ENCODE measurements around the gene NDUFB3.

Gene NDUFB3

DNA sequence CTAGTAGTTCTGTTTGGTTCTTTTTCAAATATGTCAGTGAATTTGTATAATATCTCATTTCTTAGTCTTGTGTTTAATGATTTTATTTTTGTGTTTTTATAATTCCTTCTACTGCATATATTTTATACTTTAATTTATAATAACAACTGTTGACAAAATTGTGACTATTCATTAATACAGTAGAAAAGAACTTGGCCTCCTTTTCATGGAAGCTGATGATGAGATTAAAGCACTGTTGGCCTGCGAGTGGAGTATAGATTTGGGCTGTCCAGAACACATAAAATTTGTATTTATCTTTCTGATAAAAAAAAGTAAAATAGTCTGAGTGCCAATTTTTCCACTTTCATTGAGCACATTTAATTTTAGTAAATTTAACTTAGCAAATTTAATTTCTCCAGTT, 56.2 kb downstream of the NDUFB3 start:
- TF ChIP-seq SIN3A (IDR thresholded peaks at IDR 0.05; ENCODE audit: borderline replicate concordance, insufficient read depth, low read length): no peak
- TF ChIP-seq POLR2AphosphoS5 (IDR thresholded peaks at IDR 0.05; ENCODE audit: low read depth, low read length): no peak
- TF ChIP-seq, protein P1, sequence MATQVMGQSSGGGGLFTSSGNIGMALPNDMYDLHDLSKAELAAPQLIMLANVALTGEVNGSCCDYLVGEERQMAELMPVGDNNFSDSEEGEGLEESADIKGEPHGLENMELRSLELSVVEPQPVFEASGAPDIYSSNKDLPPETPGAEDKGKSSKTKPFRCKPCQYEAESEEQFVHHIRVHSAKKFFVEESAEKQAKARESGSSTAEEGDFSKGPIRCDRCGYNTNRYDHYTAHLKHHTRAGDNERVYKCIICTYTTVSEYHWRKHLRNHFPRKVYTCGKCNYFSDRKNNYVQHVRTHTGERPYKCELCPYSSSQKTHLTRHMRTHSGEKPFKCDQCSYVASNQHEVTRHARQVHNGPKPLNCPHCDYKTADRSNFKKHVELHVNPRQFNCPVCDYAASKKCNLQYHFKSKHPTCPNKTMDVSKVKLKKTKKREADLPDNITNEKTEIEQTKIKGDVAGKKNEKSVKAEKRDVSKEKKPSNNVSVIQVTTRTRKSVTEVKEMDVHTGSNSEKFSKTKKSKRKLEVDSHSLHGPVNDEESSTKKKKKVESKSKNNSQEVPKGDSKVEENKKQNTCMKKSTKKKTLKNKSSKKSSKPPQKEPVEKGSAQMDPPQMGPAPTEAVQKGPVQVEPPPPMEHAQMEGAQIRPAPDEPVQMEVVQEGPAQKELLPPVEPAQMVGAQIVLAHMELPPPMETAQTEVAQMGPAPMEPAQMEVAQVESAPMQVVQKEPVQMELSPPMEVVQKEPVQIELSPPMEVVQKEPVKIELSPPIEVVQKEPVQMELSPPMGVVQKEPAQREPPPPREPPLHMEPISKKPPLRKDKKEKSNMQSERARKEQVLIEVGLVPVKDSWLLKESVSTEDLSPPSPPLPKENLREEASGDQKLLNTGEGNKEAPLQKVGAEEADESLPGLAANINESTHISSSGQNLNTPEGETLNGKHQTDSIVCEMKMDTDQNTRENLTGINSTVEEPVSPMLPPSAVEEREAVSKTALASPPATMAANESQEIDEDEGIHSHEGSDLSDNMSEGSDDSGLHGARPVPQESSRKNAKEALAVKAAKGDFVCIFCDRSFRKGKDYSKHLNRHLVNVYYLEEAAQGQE (IDR thresholded peaks at IDR 0.05; ENCODE audit: insufficient read depth in 1 of 2, low read depth in 2 of 2, low read length in 2 of 2): no peak
- TF ChIP-seq FOXP2 (optimal IDR thresholded peaks at IDR 0.05; ENCODE audit: borderline replicate concordance, extremely low read depth, extremely low read length, insufficient read depth): no peak
- TF ChIP-seq TAF1 (IDR thresholded peaks at IDR 0.05; ENCODE audit: borderline replicate concordance, insufficient read depth, low read length): no peak

DNA sequence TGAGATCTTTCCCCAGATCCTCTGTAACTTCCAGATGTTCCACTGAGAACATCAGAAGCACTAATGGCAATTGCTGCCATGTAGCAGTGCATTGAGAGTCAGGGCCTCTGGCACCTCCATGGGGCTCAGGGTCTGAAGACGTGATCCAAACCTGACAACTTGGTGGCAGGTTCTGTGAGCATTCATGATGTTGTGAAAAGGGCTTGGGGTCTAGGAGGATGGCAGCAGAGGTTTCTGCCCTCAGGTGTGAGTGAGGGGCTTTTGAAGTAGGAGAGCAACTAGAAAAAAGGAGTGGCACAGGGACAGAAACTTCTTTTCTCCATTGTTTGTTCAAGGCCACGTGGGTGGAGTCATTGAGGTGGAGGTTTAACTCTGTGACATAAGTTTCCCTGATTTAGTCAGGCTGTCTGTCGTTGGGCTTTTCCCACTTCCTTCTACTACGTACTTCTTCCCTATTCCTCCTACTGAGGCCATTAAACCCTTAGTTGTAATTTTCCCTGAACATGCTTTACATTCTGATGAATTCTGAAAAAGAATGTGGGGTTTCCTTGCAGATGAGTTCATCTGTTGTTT, 57.2 kb downstream of the NDUFB3 start:
- TF ChIP-seq SIN3A (IDR thresholded peaks at IDR 0.05; ENCODE audit: borderline replicate concordance, insufficient read depth, low read length): no peak
- TF ChIP-seq TAF1 (IDR thresholded peaks at IDR 0.05; ENCODE audit: borderline replicate concordance, insufficient read depth, low read length): no peak
- TF ChIP-seq POLR2AphosphoS5 (IDR thresholded peaks at IDR 0.05; ENCODE audit: low read depth, low read length): no peak
- TF ChIP-seq FOXP2 (optimal IDR thresholded peaks at IDR 0.05; ENCODE audit: borderline replicate concordance, extremely low read depth, extremely low read length, insufficient read depth): no peak
- TF ChIP-seq, protein P1 (IDR thresholded peaks at IDR 0.05; ENCODE audit: insufficient read depth in 1 of 2, low read depth in 2 of 2, low read length in 2 of 2): no peak

DNA sequence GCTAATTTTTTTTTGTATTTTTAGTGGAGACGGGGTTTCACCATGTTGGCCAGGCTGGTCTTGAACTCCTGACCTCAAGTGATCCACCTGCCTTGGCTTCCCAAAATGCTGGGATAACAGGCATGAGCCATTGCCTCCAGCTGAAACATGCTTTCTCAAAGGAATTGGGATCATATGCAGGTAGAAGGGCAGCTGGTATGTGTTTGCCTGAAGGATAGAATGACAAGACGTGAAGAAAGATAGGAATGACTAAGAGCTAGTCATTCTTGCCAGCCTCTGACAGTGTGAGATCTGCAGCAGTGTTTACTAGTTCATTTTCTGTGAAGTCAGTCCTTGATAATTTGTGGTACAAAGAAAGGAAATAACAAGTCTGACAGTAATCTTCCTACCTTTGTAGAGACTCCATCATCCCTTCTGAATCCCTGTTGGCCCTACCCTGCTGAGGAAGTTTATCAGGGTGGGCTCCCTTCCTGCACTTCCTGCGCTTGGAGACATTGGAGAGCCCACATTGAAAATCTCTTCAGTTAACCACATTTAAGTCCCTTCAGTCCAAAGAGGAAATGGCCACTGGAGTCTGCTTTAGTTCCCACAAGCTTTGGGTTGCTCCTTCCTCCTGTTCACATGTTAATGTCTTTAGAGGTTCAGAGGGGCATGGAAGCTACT, 58.9 kb downstream of the NDUFB3 start:
- TF ChIP-seq POLR2AphosphoS5 (IDR thresholded peaks at IDR 0.05; ENCODE audit: low read depth, low read length): no peak
- TF ChIP-seq FOXP2 (optimal IDR thresholded peaks at IDR 0.05; ENCODE audit: borderline replicate concordance, extremely low read depth, extremely low read length, insufficient read depth): no peak
- no peak for TF ChIP-seq SIN3A (IDR thresholded peaks at IDR 0.05; ENCODE audit: borderline replicate concordance, insufficient read depth, low read length)

DNA sequence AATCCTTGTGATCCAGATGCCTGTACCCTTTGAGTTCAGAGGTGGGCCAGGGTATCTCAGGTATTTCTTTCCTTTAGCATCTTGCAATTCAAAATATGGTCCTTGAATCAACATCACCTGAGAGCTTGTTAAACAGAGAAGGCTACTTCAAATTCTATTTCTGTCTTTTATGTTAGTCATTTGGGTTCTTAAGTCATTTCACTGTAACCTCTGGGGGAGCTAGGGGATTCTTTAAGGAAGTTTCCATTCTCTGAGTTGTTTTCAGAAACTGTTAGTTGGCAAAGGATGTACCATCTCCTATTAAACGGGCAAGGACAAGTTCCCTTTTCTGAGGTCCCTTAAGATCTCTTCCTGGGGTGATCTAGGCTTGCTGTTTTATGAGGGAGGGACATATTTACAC, 60.7 kb downstream of the NDUFB3 start:
- TF ChIP-seq POLR2AphosphoS5 (IDR thresholded peaks at IDR 0.05; ENCODE audit: low read depth, low read length) (no peak), SIN3A (IDR thresholded peaks at IDR 0.05; ENCODE audit: borderline replicate concordance, insufficient read depth, low read length) (no peak), TAF1 (IDR thresholded peaks at IDR 0.05; ENCODE audit: borderline replicate concordance, insufficient read depth, low read length) (no peak)
- TF ChIP-seq, protein P1 (IDR thresholded peaks at IDR 0.05; ENCODE audit: insufficient read depth in 1 of 2, low read depth in 2 of 2, low read length in 2 of 2): no peak

All from PFSK-1 (cell line).